NCI-H748 (cell line): Measurements from ENCODE around the gene PLEKHA1.

ENCODE experiments used
- DNase-seq: peaks from one replicate; lab custom pipeline; 2025; ENCODE audit not compliant: unreplicated experiment; lab: John Stamatoyannopoulos, UW

Gene PLEKHA1

GRCh38 chr10:122420624-122421007, 46.1 kb downstream of the PLEKHA1 start:
- no peak for DNase-seq

GRCh38 chr10:122421054-122421625, 46.6 kb downstream of the PLEKHA1 start:
- no peak for DNase-seq

GRCh38 chr10:122421742-122422141, 47.2 kb downstream of the PLEKHA1 start:
- no peak for DNase-seq

DNA sequence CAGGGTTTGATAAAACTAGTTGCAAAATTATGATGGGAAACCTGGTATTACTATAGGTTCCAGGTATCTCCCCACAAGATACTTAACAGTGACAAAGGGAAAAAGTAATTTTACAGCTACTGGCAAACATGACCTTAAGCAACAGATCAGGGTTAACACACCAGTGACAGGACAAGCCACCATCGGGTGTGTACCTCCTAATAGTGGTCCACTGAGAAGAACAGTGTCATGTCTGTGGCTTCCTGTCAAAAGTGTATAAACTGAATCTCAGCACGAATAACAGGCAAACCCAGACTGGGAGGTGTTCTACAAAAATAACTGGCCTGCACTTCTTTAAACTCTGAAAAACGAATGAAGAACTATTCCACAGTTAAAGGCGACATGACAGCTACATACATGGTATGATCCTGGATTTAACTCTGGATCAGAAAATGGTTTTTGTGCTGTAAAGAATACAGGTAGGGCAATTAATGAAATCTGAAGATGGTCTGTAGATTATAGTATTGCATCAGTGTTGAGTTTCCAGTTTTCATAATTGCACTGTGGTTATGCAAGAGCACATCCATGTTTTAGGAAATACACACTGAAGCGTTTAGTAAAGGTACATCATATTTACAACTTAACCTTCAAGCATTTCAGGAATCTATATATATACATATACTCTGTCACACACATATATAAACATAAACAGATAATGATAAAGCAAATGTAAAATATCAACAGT, 47.9 kb downstream of the PLEKHA1 start:
- no peak for DNase-seq

- DNase-seq, result no peak
These were observed 49.6 kb downstream of the PLEKHA1 start for GRCh38 chr10:122424059-122424458.

DNA sequence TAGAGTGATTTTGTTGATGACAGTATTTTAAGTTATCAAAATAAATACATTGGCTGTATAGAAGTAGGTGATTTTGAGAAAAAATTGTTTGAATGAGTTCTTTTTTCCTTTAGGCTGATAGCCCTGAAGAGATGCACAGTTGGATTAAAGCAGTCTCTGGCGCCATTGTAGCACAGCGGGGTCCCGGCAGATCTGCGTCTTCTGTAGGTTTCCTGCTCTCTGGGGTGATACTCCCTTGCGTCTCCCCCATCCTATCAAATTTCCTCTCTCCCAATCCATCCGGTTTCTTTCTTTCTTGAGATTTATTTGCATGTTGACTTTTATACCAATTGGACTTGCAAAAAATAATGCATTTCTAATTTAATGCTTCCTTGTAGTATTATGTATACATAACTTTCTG, 52.3 kb downstream of the PLEKHA1 start:
- no peak for DNase-seq

DNA sequence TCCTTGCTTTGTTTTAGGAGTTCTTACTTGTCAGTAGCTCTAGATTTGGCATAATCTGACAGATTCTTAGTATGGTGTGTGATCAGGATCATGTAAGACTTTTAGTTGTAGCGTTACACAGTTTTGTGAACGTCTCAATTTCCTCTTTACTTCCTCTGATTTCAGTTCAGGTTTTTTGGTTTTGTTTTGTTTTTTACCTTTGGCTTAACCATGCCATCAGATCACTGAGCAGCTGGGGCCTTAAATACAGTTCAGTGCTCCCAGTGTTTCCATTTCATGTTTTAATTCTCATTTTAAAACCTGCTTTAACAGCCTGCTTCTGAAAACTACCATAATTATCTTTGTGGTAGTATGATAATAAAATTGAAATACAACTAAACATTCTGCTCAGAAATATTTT, 52.8 kb downstream of the PLEKHA1 start:
- no peak for DNase-seq

- peak; percentile 35 for DNase-seq
These were observed 60.8 kb downstream of the PLEKHA1 start for GRCh38 chr10:122435212-122435827.

DNA sequence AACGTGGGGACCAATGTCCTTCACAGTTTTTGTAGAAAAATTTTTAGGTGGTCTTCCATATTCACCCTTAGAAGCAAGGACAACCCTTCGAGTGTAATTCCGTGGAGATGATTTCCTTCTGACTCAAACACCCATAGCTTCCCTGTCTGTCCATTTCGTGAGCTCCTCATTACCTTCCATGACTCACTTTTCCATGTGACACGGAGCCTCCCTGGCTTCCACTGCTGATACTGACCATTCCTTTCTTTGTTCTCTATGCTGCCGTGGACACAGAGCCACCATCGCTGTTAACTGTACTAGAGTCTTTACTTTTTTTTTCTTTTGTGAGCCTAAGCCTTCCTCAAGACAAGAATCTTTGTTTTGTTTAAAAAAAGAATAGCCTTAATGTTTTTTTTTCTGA, 67.5 kb downstream of the PLEKHA1 start:
- DNase-seq, result no peak

- no peak for DNase-seq
These were observed 71.0 kb downstream of the PLEKHA1 start for GRCh38 chr10:122445469-122445868.

- DNase-seq, result no peak
These were observed 71.4 kb downstream of the PLEKHA1 start for GRCh38 chr10:122445904-122446303.

GRCh38 chr10:122446668-122447423, 72.3 kb downstream of the PLEKHA1 start:
- no peak for DNase-seq

DNA sequence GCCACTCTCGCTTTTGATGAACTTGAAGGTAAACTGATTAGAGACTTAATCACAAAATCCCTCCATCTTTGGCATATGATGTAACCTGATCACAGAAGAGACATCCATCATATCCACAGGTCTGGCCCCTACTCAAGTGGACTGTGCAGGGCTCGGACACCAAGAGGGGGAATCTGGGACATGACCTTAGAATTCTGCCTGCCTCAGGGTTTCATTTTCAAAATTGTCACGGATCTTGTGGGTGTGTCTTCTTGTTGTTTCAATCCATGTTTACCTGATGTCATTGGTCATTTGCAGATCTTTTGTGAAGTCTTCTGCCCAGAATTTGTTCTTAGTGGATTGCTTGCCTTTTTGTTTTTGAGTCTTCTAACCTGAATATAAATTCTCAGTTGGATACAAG, 74.1 kb downstream of the PLEKHA1 start:
- no peak for DNase-seq

GRCh38 chr10:122449153-122449552, 74.6 kb downstream of the PLEKHA1 start:
- no peak for DNase-seq

- DNase-seq, result no peak
These were observed 76.0 kb downstream of the PLEKHA1 start for GRCh38 chr10:122450353-122450990.

DNA sequence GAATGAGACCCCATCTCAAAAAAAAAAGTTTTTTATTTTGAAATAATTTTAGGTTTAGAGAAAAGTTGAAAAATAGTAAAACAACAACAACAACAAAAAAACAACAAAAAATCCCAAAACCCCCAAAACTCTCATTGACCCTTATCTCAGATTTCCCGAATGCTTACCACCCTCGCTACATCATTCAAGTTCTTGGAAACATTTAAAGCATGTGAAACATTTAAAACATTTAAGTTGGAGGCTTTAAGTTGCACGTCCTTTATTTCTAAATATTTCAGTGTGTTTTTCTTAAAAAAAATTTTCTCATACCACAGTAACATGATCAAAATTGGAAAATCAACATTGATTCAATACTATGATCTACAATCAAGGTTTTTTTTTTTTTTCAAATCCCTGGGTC, 79.6 kb downstream of the PLEKHA1 start:
- DNase-seq, result no peak

DNA sequence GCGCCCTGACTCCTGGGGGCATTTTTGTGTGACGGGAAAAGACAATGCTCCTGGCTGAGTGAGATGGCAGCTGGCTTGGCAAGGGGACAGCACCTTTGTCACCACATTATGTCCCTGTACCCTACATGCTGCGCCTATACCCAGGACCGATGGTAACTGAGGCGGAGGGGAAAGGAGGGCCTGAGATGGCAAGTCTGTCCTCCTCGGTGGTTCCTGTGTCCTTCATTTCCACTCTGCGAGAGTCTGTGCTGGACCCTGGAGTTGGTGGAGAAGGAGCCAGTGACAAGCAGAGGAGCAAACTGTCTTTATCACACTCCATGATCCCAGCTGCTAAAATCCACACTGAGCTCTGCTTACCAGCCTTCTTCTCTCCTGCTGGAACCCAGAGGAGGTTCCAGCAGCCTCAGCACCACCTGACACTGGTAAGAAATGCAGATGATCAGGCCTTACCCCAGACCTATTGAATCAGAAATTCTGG, 80.1 kb downstream of the PLEKHA1 start, which contains the start of gene ARMS2:
Gene ARMS2, plus strand, starts transcription at position 51 of the 478 bp plus-strand sequence. Its CDS starts 75 bp downstream, at position 126.
- no peak for DNase-seq

GRCh38 chr10:122455376-122456079, 81.0 kb downstream of the PLEKHA1 start:
- no peak for DNase-seq

GRCh38 chr10:122457934-122458333, 83.4 kb downstream of the PLEKHA1 start:
- no peak for DNase-seq

GRCh38 chr10:122458693-122459092, 84.2 kb downstream of the PLEKHA1 start:
- peak; percentile 43 for DNase-seq
